Neural progenitor cell (in vitro differentiated cells): Measurements from ENCODE around the gene NKD2. TPM values are rescaled to one million over a fixed set of nuclear protein-coding genes. Genes with fewer than 3 reads are reported as not detected.

Experiments
- DNase-seq: peaks from one replicate; pipeline ENCODE4 v3.0.0-alpha.2; 2016; ENCODE audit warnings: low spot score
- H2AFZ ChIP-seq: fragments of 200-600 bp; sonication (generic); replicated peaks from 2 replicates; pipeline ENCODE4 v1.6.1; 2016; ENCODE audit warnings: antibody characterized with exemption
- H3F3A ChIP-seq: fragments of 200-600 bp; sonication (generic); 2 replicates; pipeline ENCODE4 v1.6.1; 2016; ENCODE audit warnings: antibody characterized with exemption, low read depth
- H3K27ac ChIP-seq: fragments of 200-600 bp; sonication (generic); 2 replicates; pipeline ENCODE4 v1.5.1; 2016; ENCODE audit warnings: mild to moderate bottlenecking
- H3K27me3 ChIP-seq: fragments of 200-600 bp; sonication (generic); 2 replicates; pipeline ENCODE4 v1.6.1; 2016; ENCODE audit warnings: mild to moderate bottlenecking, moderate library complexity
- H3K36me3 ChIP-seq: fragments of 200-600 bp; sonication (generic); 2 replicates; pipeline ENCODE4 v1.5.1; 2016
- H3K4me1 ChIP-seq: fragments of 200-600 bp; sonication (generic); 2 replicates; pipeline ENCODE4 v1.6.1; 2016; ENCODE audit warnings: mixed run types
- H3K4me2 ChIP-seq: fragments of 200-600 bp; sonication (generic); 2 replicates; pipeline ENCODE4 v1.6.1; 2016
- H3K4me3 ChIP-seq: fragments of 200-600 bp; sonication (generic); 2 replicates; pipeline ENCODE4 v1.5.1; 2016
- H3K79me2 ChIP-seq: fragments of 200-600 bp; sonication (generic); 2 replicates; pipeline ENCODE4 v1.6.1; 2016; ENCODE audit warnings: low read depth
- H3K9ac ChIP-seq: fragments of 200-600 bp; sonication (generic); 2 replicates; pipeline ENCODE4 v1.6.1; 2016
- H3K9me3 ChIP-seq: fragments of 200-600 bp; sonication (generic); 2 replicates; pipeline ENCODE4 v1.5.1; 2016; ENCODE audit warnings: low read depth
- H4K20me1 ChIP-seq: fragments of 200-600 bp; sonication (generic); 2 replicates; pipeline ENCODE4 v1.6.1; 2016; ENCODE audit warnings: low read depth
- H3K27ac Mint-ChIP-seq: 3 replicates; pipeline ENCODE4 v1.8.0; 2021; ENCODE audit warnings: mixed read lengths
- H3K27me3 Mint-ChIP-seq: 2 replicates; pipeline ENCODE4 v1.8.0; 2022; ENCODE audit warnings: low read depth, mild to moderate bottlenecking, inconsistent platforms, moderate library complexity, mixed read lengths; ENCODE audit not compliant: insufficient read depth
- H3K36me3 Mint-ChIP-seq: 3 replicates; pipeline ENCODE4 v1.8.0; 2021; ENCODE audit warnings: mixed read lengths
- H3K4me1 Mint-ChIP-seq: 3 replicates; pipeline ENCODE4 v1.8.0; 2021; ENCODE audit warnings: mixed read lengths
- H3K4me3 Mint-ChIP-seq: 3 replicates; pipeline ENCODE4 v1.8.0; 2021; ENCODE audit warnings: mild to moderate bottlenecking, moderate library complexity, mixed read lengths
- H3K9me3 Mint-ChIP-seq: 3 replicates; pipeline ENCODE4 v1.8.0; 2020; ENCODE audit warnings: mixed read lengths
- EZH2 ChIP-seq: fragments of 200-600 bp; sonication (generic); IDR thresholded peaks from 2 replicates; pipeline ENCODE4 v1.6.1; 2017; ENCODE audit warnings: antibody characterized with exemption, mild to moderate bottlenecking, moderate library complexity
- EZH2phosphoT487 ChIP-seq: fragments of 200-600 bp; sonication (generic); IDR thresholded peaks from 2 replicates; pipeline ENCODE4 v1.6.1; 2017; ENCODE audit warnings: antibody characterized with exemption
- total RNA-seq: library from RNA; depleted of rRNA; stranded (reverse); fragments of >200 nt; gene quantifications from 2 replicates; pipeline ENCODE4 v1.2.3, GENCODE V29; 2015; ENCODE audit warnings: low replicate concordance
- TF ChIP-seq, protein P1 (sequence below): fragments of 200-600 bp; sonication (generic); IDR thresholded peaks from 2 replicates; pipeline ENCODE4 v1.5.1; 2017; ENCODE audit warnings: antibody characterized with exemption, mild to moderate bottlenecking

Gene NKD2
- total RNA-seq, 1 donor from 2014 or later: 1.3 TPM

- H3K4me3 Mint-ChIP-seq: peak overlapping the region; percentile 84
- H3K27me3 ChIP-seq: peaks cover 75% of the 10 kb centered on the region
- peaks cover 8% of the 10 kb centered on the region for H3K4me1 ChIP-seq
- no peak overlapping the region for H3K27ac ChIP-seq
- H3K27me3 Mint-ChIP-seq: peaks cover 29% of the 10 kb centered on the region
- peak overlapping the region; percentile 60 for H3K4me3 ChIP-seq
- no peaks in the 10 kb centered on the region for H3K79me2 ChIP-seq
- DNase-seq: peak; percentile 37
- H3K4me1 Mint-ChIP-seq: peaks cover 16% of the 10 kb centered on the region
- H4K20me1 ChIP-seq: peaks cover 17% of the 10 kb centered on the region
- TF ChIP-seq, protein P1, sequence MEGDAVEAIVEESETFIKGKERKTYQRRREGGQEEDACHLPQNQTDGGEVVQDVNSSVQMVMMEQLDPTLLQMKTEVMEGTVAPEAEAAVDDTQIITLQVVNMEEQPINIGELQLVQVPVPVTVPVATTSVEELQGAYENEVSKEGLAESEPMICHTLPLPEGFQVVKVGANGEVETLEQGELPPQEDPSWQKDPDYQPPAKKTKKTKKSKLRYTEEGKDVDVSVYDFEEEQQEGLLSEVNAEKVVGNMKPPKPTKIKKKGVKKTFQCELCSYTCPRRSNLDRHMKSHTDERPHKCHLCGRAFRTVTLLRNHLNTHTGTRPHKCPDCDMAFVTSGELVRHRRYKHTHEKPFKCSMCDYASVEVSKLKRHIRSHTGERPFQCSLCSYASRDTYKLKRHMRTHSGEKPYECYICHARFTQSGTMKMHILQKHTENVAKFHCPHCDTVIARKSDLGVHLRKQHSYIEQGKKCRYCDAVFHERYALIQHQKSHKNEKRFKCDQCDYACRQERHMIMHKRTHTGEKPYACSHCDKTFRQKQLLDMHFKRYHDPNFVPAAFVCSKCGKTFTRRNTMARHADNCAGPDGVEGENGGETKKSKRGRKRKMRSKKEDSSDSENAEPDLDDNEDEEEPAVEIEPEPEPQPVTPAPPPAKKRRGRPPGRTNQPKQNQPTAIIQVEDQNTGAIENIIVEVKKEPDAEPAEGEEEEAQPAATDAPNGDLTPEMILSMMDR: no peak
- TF ChIP-seq EZH2 (peak; percentile 97), EZH2phosphoT487 (peak; percentile 95)
- H3K9ac ChIP-seq: no peak overlapping the region
- H3F3A ChIP-seq: peaks cover 5% of the 10 kb centered on the region
- H2AFZ ChIP-seq: no peak overlapping the region
- H3K36me3 Mint-ChIP-seq: peaks cover 1% of the 10 kb centered on the region
- H3K4me2 ChIP-seq: peak overlapping the region; percentile 97
- H3K9me3 Mint-ChIP-seq: no peaks in the 10 kb centered on the region
- no peaks in the 10 kb centered on the region for H3K36me3 ChIP-seq
- H3K27ac Mint-ChIP-seq: no peak overlapping the region
- no peaks in the 10 kb centered on the region for H3K9me3 ChIP-seq
These were observed 968 bp downstream of the NKD2 start for GRCh38 chr5:1009359-1010180.

- no peaks in the 10 kb centered on the region for H3K79me2 ChIP-seq
- H3K4me3 ChIP-seq: no peak overlapping the region
- Mint-ChIP-seq H3K9me3 (no peaks in the 10 kb centered on the region), H3K4me3 (peak overlapping the region; percentile 84), H3K4me1 (peaks cover 16% of the 10 kb centered on the region), H3K27me3 (peaks cover 29% of the 10 kb centered on the region), H3K27ac (no peak overlapping the region), H3K36me3 (peaks cover 1% of the 10 kb centered on the region)
- DNase-seq: no peak
- TF ChIP-seq EZH2: no peak
- TF ChIP-seq, protein P1: peak; percentile 25
- no peak overlapping the region for H3K27ac ChIP-seq
- peak overlapping the region; percentile 97 for H3K4me2 ChIP-seq
- H3K9ac ChIP-seq: no peak overlapping the region
- no peaks in the 10 kb centered on the region for H3K36me3 ChIP-seq
- H3K27me3 ChIP-seq: peaks cover 69% of the 10 kb centered on the region
- H3K4me1 ChIP-seq: peaks cover 8% of the 10 kb centered on the region
- peaks cover 17% of the 10 kb centered on the region for H4K20me1 ChIP-seq
- no peaks in the 10 kb centered on the region for H3K9me3 ChIP-seq
- H3F3A ChIP-seq: peaks cover 5% of the 10 kb centered on the region
- no peak overlapping the region for H2AFZ ChIP-seq
These were observed 1.5 kb downstream of the NKD2 start for GRCh38 chr5:1010181-1010510.

DNA sequence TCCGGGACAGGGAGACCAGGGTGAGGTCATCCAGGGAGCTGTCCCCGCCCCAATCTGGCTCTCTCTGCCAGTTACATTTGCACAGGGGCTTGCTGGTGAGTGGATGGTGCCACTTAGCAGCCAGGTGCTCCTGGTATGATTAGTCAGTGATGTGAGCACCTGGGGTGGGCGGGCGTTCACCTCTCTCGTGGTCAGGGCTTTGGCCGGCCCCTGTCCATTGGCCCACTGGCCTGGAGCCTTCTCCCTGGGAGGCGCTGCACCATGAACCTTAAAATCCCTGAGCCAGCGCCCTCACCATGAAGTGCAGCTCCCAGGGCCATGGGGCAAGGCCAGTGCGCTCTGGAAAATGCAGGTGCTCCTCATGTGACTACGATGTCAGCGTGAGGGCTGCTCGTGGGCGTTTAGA, 2.0 kb downstream of the NKD2 start:
- H3K4me3 Mint-ChIP-seq: peak overlapping the region; percentile 84
- Histone ChIP-seq H4K20me1 (peaks cover 17% of the 10 kb centered on the region), H2AFZ (no peak overlapping the region), H3K4me1 (peaks cover 8% of the 10 kb centered on the region), H3K79me2 (no peaks in the 10 kb centered on the region), H3K27ac (no peak overlapping the region), H3K4me3 (no peak overlapping the region), H3K27me3 (peaks cover 64% of the 10 kb centered on the region), H3K9me3 (no peaks in the 10 kb centered on the region), H3K36me3 (no peaks in the 10 kb centered on the region), H3K9ac (no peak overlapping the region), H3K4me2 (no peak overlapping the region), H3F3A (peaks cover 5% of the 10 kb centered on the region)
- peaks cover 16% of the 10 kb centered on the region for H3K4me1 Mint-ChIP-seq
- no peaks in the 10 kb centered on the region for H3K9me3 Mint-ChIP-seq
- peaks cover 1% of the 10 kb centered on the region for H3K36me3 Mint-ChIP-seq
- H3K27me3 Mint-ChIP-seq: peaks cover 29% of the 10 kb centered on the region
- no peak for TF ChIP-seq EZH2
- TF ChIP-seq, protein P1: no peak
- TF ChIP-seq EZH2phosphoT487: no peak
- H3K27ac Mint-ChIP-seq: no peak overlapping the region
- no peak for DNase-seq
